ENCODE data around the gene TBCA. TPM values are rescaled to one million over a fixed set of nuclear protein-coding genes. Genes with fewer than 3 reads are reported as not detected.

Gene TBCA
- total RNA-seq, 1 experiment from 2014 or later, result 317 TPM

- ChIA-PET POLR2A (no interaction called here), RAD21 (ENCODE audit: low non-redundant PET in 1 of 2, low total read pairs in 2 of 2, uncharacterized antibody in 2 of 2, unreplicated experiment in 2 of 2) (no interaction called here), CTCF (interaction anchor here (0.6 to 1.3 kb wide), 5 partner anchors 15 to 364 kb away, joined by 3 to 9 read pairs (median 4); no protein-coding TSS in a partner anchor)
- H3K79me2 ChIP-seq (ENCODE audit: insufficient read depth, low read length), result no peaks in the 10 kb centered on the region
- BruUV-seq (replicated peaks), result no TSS peak
- TF ChIP-seq CTCF (IDR thresholded peaks at IDR 0.05 in 2 of 3, conservative IDR thresholded peaks at IDR 0.05 in 1 of 3; ENCODE audit: borderline replicate concordance in 1 of 3, insufficient read depth in 1 of 3, low read depth in 2 of 3, low read length in 2 of 3) (peak in 2 of 3 experiments; percentile 50 to 52; a peak in 3 of 6 replicates), SP1 (IDR thresholded peaks at IDR 0.05; ENCODE audit: low read depth) (no peak), SIN3A (IDR thresholded peaks at IDR 0.05; ENCODE audit: low read depth) (no peak), FOSL1 (IDR thresholded peaks at IDR 0.05; ENCODE audit: low read depth) (no peak), EZH2 (IDR thresholded peaks at IDR 0.05) (no peak), ZFX (IDR thresholded peaks at IDR 0.05) (peak; percentile 44; the same call in 1 of the 2 replicates), JUND (IDR thresholded peaks at IDR 0.05) (no peak), POLR2A (IDR thresholded peaks at IDR 0.05; ENCODE audit: borderline replicate concordance, extremely low read depth, insufficient read depth, insufficient read length) (no peak), YY1 (IDR thresholded peaks at IDR 0.05; ENCODE audit: extremely low read depth, insufficient replicate concordance, low read depth, low read length) (no peak), ATF3 (IDR thresholded peaks at IDR 0.05) (no peak), ZBTB33 (IDR thresholded peaks at IDR 0.05; ENCODE audit: extremely low read depth, insufficient replicate concordance, low read length) (no peak), RAD21 (IDR thresholded peaks at IDR 0.05; ENCODE audit: low read depth) (0 out of 2 replicates have a peak, but pooled peaks have one; percentile 26)
- no peak overlapping the region for H3K27ac ChIP-seq (ENCODE audit: low read depth, low read length)
- H3K4me1 ChIP-seq (ENCODE audit: control insufficient read depth in 1 of 2, insufficient read depth in 2 of 2, low read length in 2 of 2), result peaks cover 3 to 11% of the 10 kb centered on the region in 2 experiments; a peak in 1 of 4 replicates
- ATAC-seq (peak; percentile 98), DNase-seq (ENCODE audit: low read depth, low spot score) (peak; percentile 29)
- H4K20me1 ChIP-seq (ENCODE audit: insufficient read depth), result no peaks in the 10 kb centered on the region
- no peaks in the 10 kb centered on the region for H3K9me2 ChIP-seq (ENCODE audit: insufficient read depth)
- intact Hi-C loops (cut with micrococcal nuclease), result loop anchor here (2.0 kb wide), 1 partner anchor 363 kb away; no protein-coding TSS in a partner anchor
- no peaks in the 10 kb centered on the region for H3K9me3 ChIP-seq (ENCODE audit: control insufficient read depth in 1 of 2, insufficient read depth in 1 of 2, low read depth in 1 of 2, low read length in 2 of 2)
- peak overlapping the region; percentile 52 for H3K9ac ChIP-seq (ENCODE audit: low read length)
- peak overlapping the region; percentile 99 for H2AFZ ChIP-seq (ENCODE audit: low read depth, low read length, poor library complexity, severe bottlenecking)
- H3K4me2 ChIP-seq (ENCODE audit: low read length), result peak overlapping the region; percentile 91
- H3K4me3 ChIP-seq (replicated peaks in 1 of 2; ENCODE audit: low read depth in 1 of 2, low read length in 2 of 2), result peak overlapping the region; percentile 52 to 63
- H3K27me3 ChIP-seq (ENCODE audit: insufficient read depth, low read length), result no peaks in the 10 kb centered on the region
- H3K36me3 ChIP-seq (ENCODE audit: control insufficient read depth in 1 of 2, insufficient read depth in 2 of 2, low read length in 2 of 2), result no peaks in the 10 kb centered on the region
These were observed 130.8 kb downstream of the TBCA start for GRCh38 chr5:77645158-77645994.

Data from HCT116 (cell line).